ENCODE measurements around the gene TBL1X. TPM values are rescaled to one million over a fixed set of nuclear protein-coding genes. Genes with fewer than 3 reads are reported as not detected.
"Not testable (repeated sequence)": the region's sequence is repeated elsewhere in the genome, so short reads cannot be mapped to it uniquely, and the experiment has no call there.

Gene TBL1X
- total RNA-seq, 2 donors from 2014 or later = 12.3 to 14.0 TPM

GRCh38 chrX:9471571-9471985 lies 6.7 kb downstream of the TBL1X start:
- Histone ChIP-seq H3K27ac (no peak overlapping the region), H3K4me1 (peaks cover 0 to 4% of the 10 kb centered on the region in 2 donors), H3K4me3 (no peak overlapping the region), H3K9me3 (no peaks in the 10 kb centered on the region), H3K27me3 (no peaks in the 10 kb centered on the region), H3K36me3 (no peaks in the 10 kb centered on the region)
- TF ChIP-seq CTCF (IDR thresholded peaks at IDR 0.05) = no peak
- DNase-seq (ENCODE audit: low spot score) = no peak

DNA sequence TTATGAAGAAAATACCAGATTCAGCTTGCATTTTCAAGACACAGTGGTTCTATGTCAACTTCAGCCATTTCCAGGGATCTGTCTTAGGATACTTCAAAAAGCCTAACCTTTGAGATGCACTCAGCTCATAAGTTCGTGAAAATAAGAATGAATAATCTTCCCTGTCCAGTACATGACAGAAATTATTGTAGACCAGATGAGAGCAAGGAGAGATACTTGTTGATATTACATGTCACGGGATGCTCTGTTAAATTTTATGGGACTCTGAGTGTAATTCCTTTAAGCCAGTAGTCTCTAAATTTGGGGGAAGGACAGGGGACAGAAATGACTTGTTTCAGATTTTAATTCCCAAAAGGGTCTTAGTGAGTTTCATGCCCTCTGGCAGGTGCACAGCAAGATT lies 8.8 kb downstream of the TBL1X start:
- TF ChIP-seq CTCF (IDR thresholded peaks at IDR 0.05) = no peak

DNA sequence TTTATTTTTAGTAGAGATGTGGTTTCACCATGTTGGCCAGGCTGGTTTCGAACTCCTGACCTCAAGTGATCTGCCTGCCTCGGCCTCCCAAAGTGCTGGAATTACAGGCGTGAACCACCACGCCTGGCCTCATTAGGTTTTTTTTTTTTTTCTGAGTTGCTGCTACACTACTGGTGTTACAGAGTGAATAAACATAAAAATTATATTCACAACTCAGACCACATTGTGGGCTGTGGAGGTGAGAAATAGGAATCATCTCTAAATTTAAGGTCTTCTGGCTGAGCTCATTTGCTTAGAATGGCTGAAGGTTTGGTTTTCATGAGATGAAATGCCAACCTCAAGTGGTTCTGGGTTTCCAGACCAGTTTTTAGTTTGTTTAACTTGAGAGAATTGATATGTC lies 10.6 kb downstream of the TBL1X start:
- H3K36me3 ChIP-seq; H3K9me3 ChIP-seq; H3K4me3 ChIP-seq; H3K4me1 ChIP-seq; H3K27ac ChIP-seq; DNase-seq (ENCODE audit: low spot score); H3K27me3 ChIP-seq: not testable (repeated sequence)

More for the DNA sequence above, 8.8 kb downstream of the TBL1X start:
- no peaks in the 10 kb centered on the region for H3K4me1 ChIP-seq
- no peak overlapping the region for H3K27ac ChIP-seq
- no peaks in the 10 kb centered on the region for H3K9me3 ChIP-seq
- no peaks in the 10 kb centered on the region for H3K36me3 ChIP-seq
- no peaks in the 10 kb centered on the region for H3K27me3 ChIP-seq
- H3K4me3 ChIP-seq = no peak overlapping the region
- DNase-seq (ENCODE audit: low spot score) = no peak

DNA sequence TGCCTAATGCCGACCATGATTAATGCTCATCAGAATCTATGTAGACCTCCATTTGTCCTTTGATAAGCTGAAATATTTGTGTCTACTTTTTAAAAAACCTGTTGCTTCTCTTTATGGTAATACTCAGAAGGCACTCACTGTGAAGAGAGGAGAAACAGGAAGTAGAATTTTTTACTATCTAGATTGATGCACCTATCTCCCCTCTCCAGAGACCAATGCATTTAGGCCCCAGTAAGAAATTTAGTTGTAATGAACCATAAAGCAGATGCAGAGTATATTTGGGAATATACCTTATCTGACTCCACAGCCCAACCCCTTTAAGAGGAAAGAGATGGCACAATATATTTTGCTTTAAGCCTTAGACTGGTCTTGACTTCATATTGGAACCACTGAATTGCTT lies 11.1 kb downstream of the TBL1X start:
- no peak for DNase-seq (ENCODE audit: low spot score)
- no peak for TF ChIP-seq CTCF (IDR thresholded peaks at IDR 0.05)
- H3K4me1 ChIP-seq = no peaks in the 10 kb centered on the region
- no peak overlapping the region for H3K4me3 ChIP-seq
- no peaks in the 10 kb centered on the region for H3K27me3 ChIP-seq
- no peak overlapping the region for H3K27ac ChIP-seq
- H3K9me3 ChIP-seq = no peaks in the 10 kb centered on the region
- H3K36me3 ChIP-seq = no peaks in the 10 kb centered on the region

- TF ChIP-seq CTCF (IDR thresholded peaks at IDR 0.05) = no peak
- Histone ChIP-seq H3K36me3 (no peaks in the 10 kb centered on the region), H3K27ac (no peak overlapping the region), H3K9me3 (no peaks in the 10 kb centered on the region), H3K4me1 (no peaks in the 10 kb centered on the region), H3K4me3 (no peak overlapping the region), H3K27me3 (no peaks in the 10 kb centered on the region)
- no peak for DNase-seq (ENCODE audit: low spot score)
Measured at GRCh38 chrX:9476810-9477575, 12.1 kb downstream of the TBL1X start.

GRCh38 chrX:9482408-9482807 lies 17.6 kb downstream of the TBL1X start:
- no peaks in the 10 kb centered on the region for H3K27me3 ChIP-seq
- H3K27ac ChIP-seq = no peak overlapping the region
- no peaks in the 10 kb centered on the region for H3K36me3 ChIP-seq
- H3K4me3 ChIP-seq = no peak overlapping the region
- no peaks in the 10 kb centered on the region for H3K4me1 ChIP-seq
- no peaks in the 10 kb centered on the region for H3K9me3 ChIP-seq
- TF ChIP-seq CTCF (IDR thresholded peaks at IDR 0.05) = no peak
- no peak for DNase-seq (ENCODE audit: low spot score)

Data from right atrium auricular region (tissue), 2 donors.